Erythroblast (primary cell): Measurements from ENCODE around the gene ZNF722.
"Not testable (repeated sequence)": the region's sequence is repeated elsewhere in the genome, so short reads cannot be mapped to it uniquely, and the experiment has no call there.

ENCODE experiments used
- DNase-seq, 2 experiments: peaks; one replicate each; lab custom pipeline; 2025; lab: John Stamatoyannopoulos, UW
- GATA1 ChIP-seq: IDR thresholded peaks from 2 replicates; pipeline ENCODE4 v1.6.1; 2011; ENCODE audit warnings: low read depth, mild to moderate bottlenecking, control low read depth, low read length, moderate library complexity
- POLR2A ChIP-seq: IDR thresholded peaks from 2 replicates; pipeline ENCODE4 v1.6.1; 2011; ENCODE audit warnings: mild to moderate bottlenecking, low read length

The ZNF722 gene

DNA sequence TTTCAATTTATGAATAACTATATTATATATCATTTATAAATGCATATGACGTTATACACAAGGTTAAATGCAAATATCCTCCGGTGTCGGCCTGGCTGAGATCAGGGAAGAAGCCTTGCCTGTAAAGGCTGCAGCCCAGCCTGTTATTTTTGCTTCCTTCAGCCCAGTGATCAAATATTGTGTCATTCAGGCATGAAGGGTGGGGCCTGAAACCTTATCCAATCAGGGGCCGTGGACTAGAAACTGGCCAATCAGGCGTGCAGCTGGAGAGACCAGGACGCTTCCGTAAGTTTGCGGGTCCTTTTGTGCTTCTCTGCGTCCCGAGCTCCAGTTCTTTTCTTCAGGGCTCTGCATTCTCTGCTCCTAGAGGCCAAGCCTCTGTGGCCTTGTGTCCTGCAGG, at the start of gene ZNF722:
TSS of gene ZNF722 (plus strand) at position 301 of the 400 bp plus-strand sequence. CDS start 113 bp downstream, outside the sequence.
- TF ChIP-seq POLR2A, result no peak
- TF ChIP-seq GATA1, result no peak
- no peak for DNase-seq

DNA sequence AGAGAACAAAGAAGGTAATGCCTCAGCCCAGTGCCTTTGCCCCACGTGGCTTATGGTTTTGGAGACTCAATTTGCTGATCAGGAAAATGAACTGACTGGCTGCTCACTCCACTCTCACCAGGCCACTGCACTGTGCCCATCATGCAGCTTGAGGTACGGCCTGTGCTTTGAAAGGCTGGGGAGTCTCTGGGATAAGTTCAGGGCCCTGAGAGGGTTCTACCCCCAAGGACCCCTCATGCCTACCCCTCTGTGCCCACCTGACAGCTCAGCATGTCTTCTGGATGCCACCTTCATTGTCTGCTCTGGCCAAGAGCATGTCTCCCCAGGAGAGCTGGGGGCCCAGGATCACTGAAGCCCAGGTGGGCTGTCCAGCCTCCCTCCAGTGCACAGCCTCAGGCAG, 45.5 kb upstream of the ZNF722 start:
- no peak for TF ChIP-seq GATA1
- TF ChIP-seq POLR2A, result no peak
- DNase-seq, result no peak

DNA sequence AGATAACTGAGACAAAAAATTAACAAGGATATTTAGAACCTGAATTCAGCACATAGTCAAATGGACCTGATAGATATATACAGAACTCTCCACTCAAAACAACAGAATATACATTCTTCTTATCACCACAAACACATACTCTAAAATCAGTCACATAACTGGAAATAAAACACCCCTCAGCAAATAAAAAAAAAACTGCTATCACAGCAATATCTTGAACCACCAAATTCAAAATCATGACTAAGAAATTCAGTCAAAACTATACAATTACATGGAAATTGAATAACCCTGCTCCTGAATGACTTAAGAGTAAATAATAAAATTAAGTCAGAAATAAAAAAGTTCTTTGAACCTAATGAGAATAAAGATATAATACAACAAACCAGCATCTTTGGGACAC, 30.0 kb upstream of the ZNF722 start:
- no peak for TF ChIP-seq GATA1
- no peak for TF ChIP-seq POLR2A

DNA sequence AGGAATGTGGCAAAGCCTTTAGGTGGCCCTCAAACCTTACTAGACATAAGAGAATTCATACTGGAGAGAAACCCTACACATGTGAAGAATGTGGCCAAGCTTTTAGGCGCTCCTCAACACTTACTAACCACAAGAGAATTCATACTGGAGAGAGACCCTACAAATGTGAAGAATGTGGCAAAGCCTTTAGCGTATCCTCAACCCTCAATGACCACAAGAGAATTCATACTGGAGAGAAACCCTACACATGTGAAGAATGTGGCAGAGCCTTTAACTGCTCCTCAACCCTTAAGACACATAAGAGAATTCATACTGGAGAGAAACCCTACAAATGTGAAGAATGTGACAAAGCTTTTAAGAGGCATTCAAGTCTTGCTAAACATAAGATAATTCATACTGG, 16.8 kb downstream of the ZNF722 start:
- not testable (repeated sequence) for DNase-seq

More for the DNA sequence above, 30.0 kb upstream of the ZNF722 start:
- no peak for DNase-seq

DNA sequence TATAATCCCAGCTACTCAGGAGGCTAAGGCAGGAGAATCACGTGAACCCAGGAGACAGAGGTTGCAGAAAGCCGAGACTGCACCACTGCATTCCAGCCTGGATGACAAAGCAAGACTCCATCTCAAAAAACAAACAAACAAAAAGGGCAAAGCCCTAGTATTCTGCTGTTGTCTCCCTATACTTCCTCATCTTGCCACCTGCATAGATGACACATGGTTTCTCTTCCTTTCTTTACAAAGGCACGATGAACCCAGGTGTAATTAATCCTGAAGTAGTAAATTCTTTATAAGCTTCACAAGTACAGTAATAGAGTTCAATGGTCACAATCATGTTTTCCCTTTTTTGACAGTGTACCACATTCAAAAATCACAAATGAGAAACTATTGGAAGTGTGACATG, 36.7 kb downstream of the ZNF722 start:
- no peak for DNase-seq
- TF ChIP-seq GATA1, result no peak
- TF ChIP-seq POLR2A, result no peak

DNA sequence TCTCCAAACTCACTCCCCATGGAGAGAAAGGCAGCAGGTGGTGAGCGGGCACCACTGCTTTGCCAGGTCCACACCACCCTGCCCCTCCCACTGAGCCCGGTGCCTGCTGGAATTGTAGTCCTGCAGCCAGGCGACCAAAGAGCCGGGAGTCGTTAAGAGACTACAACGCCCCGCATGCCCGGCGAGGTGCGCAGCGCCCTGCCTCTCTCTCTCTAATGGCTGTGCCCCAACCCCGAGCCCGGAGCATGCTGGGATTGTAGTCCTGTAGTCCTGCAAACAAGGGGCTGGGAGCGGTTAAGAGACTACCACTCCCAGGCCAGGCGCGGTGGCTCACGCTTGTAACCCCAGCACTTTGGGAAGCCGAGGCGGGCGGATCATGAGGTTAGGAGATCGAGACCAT, 38.4 kb downstream of the ZNF722 start:
- TF ChIP-seq POLR2A (no peak), GATA1 (no peak)
- no peak for DNase-seq

DNA sequence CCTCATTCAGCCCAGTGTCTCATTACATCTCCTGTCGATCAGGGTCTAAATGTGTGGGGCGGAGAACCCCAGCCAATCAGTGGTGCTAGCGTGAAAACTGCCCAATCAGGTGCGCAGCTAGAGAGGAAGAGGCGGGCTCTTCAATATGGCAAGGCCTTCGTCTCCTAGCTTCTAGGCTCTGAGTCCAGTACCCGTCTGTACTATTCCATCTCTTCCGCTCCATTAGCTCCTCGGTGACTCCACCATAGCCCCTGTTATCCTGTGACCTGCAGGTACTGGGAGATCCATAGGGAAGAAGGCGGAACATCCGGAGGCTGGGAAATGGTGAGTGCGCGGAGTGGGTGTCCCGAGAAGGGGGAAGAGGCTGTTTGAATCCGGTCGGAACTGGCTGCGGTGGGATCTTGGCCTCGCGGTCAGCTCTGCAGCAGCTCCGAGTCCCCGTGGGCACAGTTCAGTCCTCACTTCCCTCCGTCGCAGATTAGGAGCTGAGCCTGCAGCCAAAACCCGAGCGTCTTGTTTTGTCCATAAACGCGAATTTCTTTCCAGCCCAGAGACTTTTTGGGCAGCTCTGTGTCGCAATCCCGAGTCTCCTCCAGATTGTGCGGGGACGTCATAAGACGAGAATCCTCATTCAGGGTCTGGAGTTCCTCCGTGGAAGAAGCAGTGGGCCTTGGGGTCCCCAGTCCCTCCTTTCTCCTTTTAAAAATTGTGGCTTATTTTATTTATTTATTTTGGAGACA, 46.8 kb downstream of the ZNF722 start, which contains the start of gene ZNF727:
TSS of gene ZNF727 (plus strand) at position 134 of the 740 bp plus-strand sequence. CDS start at position 322, 188 bp downstream.
- no peak for DNase-seq
- no peak for TF ChIP-seq POLR2A
- no peak for TF ChIP-seq GATA1

DNA sequence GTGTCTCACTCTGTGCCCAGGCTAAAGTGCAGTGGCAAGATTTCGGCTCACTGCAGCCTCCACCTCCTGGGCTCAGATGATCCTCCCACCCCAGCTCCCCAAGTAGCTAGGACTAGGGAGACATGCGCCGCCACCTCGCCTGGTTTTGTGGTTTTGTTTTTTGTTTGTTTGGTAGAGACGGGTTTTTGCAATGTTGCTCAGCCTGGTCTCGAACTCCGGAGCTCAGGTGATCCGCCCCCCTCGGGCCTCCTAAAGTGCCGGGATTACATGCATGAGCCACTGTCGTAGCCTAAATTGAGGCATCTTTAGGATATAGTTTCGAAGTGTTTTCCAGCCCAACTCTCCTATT, 47.4 kb downstream of the ZNF722 start:
- no peak for TF ChIP-seq GATA1
- TF ChIP-seq POLR2A, result no peak
- DNase-seq, result no peak
